Pancreas (tissue), 10 donors: Measurements from ENCODE around the gene COL4A3. TPM values are rescaled to one million over a fixed set of nuclear protein-coding genes. Genes with fewer than 3 reads are reported as not detected.

Experiments
- ATAC-seq, 4 donors: fragments of 200-7000 bp; cut with Tn5 transposase; one replicate each; pipeline versions ENCODE4 v1.8.0 to v1.9.1; 2020; ENCODE audit warnings: mild to moderate bottlenecking in 4 of 4, moderate library complexity in 4 of 4
- DNase-seq, 6 donors: peaks; one replicate each; pipeline ENCODE4 v3.0.0-alpha.2; 2020
- FAIRE-seq: peaks from 2 replicates; lab custom pipeline; 2012; peaks lifted over from hg19 to GRCh38; lab: Jason Lieb, UNC
- H3K27ac ChIP-seq, 4 donors: fragments of 200-600 bp; sonication (generic); 1 replicate in 3 of 4; 2 replicates in 1 of 4; pipeline versions ENCODE4 v1.5.0 to v1.8.0; 2020
- H3K27me3 ChIP-seq, 4 donors: fragments of 200-600 bp; one replicate each; pipeline ENCODE4 v1.8.0; 2021
- H3K36me3 ChIP-seq, 3 donors: fragments of 200-600 bp; sonication (generic) in 1 of 3; one replicate each; pipeline versions ENCODE4 v1.5.0 to v1.8.0; 2020 to 2021
- H3K4me1 ChIP-seq, 3 donors: fragments of 200-600 bp; one replicate each; pipeline ENCODE4 v1.8.0; 2021
- H3K4me3 ChIP-seq, 4 donors: fragments of 200-600 bp; sonication (generic) in 2 of 4; one replicate each; pipeline versions ENCODE4 v1.5.0 to v1.8.0; 2020 to 2021
- H3K9me3 ChIP-seq, 4 donors: fragments of 200-600 bp; one replicate each; pipeline ENCODE4 v1.8.0; 2021
- WGBS, 2 donors: extraction: QIAGEN DNeasy Blood & Tissue Kit; methylation state at CpG; one replicate each; pipeline ENCODE4 v1.1.7; 2013; 5-methylcytosine and 5-hydroxymethylcytosine counted together
- intact Hi-C, 3 donors: fragments of 100-400 bp; cut with DNase I; formaldehyde crosslinking; loops; one replicate each; pipeline versions ENCODE4 v1.11.1 to v1.14.2; 2022
- polyA plus RNA-seq, 2 donors: library from polyadenylated mRNA; stranded (reverse); fragments of 200-250 nt; gene quantifications; one replicate each; pipeline ENCODE4 v1.2.3, GENCODE V29; 2013
- total RNA-seq, 6 donors: library from RNA; stranded (reverse); fragmentation: NEBNext Ultra II Directional in 4 of 6; extraction: Animal tissue kit (Norgen Biotek cat#: 25700) in 4 of 6; gene quantifications; one replicate each; pipeline versions ENCODE4 v1.2.1 to v1.2.4, GENCODE V29; 2021 to 2023
- TF ChIP-seq, protein P1 (sequence below), 4 donors: fragments of 200-600 bp; sonication (generic) in 3 of 4; IDR thresholded peaks; one replicate each; pipeline versions ENCODE4 v1.5.0 to v1.8.0; 2021; ENCODE audit warnings: antibody characterized with exemption in 4 of 4
- donor health status: healthy with polysubstance abuse.
- donor health status: DM: no; HTN: no; CAD: no; lungs with moderate emphysema.
- donor health status: DM: no; HTN: no; CAD: no.
- donor health status: control.
- donor health status: control.
- donor health status: Bipolar disorder and iron deficiency.
- donor health status: DM: yes; HTN: yes; CAD: no.
- donor health status: DM: no; HTN: no; CAD: no.
- donor health status: DM: no; HTN: no; CAD: no.
- donor health status: DM: yes; HTN: yes; CAD: no.

COL4A3 gene
- total and polyA plus RNA-seq, 8 donors = 0.38 to 4.9 (median 3.2) TPM

DNA sequence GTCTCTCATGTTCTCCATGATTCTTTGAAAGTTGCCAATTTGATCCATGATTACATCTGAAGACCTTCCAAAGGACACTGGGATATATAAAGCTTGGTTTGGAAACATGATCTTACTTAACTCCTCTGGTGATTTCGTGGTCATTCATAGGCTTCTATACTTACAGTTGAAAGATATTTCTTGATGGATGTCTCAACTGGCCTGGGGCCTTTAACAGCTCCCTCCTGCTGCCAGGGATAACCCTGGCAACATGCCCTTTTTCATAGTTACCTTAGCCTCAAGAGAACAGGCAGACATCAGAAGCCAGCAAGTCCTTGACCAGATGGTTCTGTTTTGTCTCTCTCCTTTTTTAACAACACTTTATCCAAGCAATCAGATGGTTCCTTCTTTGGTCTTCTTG is 137.1 kb downstream of the COL4A3 start:
- no peak overlapping the region for H3K4me3 ChIP-seq
- intact Hi-C loops = no loop called here
- H3K27me3 ChIP-seq = no peaks in the 10 kb centered on the region
- no peak for ATAC-seq
- DNase-seq = no peak
- H3K9me3 ChIP-seq = no peaks in the 10 kb centered on the region
- H3K4me1 ChIP-seq = peaks cover 0 to 3% (median 0%) of the 10 kb centered on the region in 3 donors
- FAIRE-seq = no peak
- TF ChIP-seq, protein P1, sequence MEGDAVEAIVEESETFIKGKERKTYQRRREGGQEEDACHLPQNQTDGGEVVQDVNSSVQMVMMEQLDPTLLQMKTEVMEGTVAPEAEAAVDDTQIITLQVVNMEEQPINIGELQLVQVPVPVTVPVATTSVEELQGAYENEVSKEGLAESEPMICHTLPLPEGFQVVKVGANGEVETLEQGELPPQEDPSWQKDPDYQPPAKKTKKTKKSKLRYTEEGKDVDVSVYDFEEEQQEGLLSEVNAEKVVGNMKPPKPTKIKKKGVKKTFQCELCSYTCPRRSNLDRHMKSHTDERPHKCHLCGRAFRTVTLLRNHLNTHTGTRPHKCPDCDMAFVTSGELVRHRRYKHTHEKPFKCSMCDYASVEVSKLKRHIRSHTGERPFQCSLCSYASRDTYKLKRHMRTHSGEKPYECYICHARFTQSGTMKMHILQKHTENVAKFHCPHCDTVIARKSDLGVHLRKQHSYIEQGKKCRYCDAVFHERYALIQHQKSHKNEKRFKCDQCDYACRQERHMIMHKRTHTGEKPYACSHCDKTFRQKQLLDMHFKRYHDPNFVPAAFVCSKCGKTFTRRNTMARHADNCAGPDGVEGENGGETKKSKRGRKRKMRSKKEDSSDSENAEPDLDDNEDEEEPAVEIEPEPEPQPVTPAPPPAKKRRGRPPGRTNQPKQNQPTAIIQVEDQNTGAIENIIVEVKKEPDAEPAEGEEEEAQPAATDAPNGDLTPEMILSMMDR (IDR thresholded peaks at IDR 0.05) = no peak
- H3K27ac ChIP-seq = no peak overlapping the region
- H3K36me3 ChIP-seq = no peaks in the 10 kb centered on the region
- WGBS, 2 donors = 77 to 85% methylated on average over 1 of the region's 1 CpG

DNA sequence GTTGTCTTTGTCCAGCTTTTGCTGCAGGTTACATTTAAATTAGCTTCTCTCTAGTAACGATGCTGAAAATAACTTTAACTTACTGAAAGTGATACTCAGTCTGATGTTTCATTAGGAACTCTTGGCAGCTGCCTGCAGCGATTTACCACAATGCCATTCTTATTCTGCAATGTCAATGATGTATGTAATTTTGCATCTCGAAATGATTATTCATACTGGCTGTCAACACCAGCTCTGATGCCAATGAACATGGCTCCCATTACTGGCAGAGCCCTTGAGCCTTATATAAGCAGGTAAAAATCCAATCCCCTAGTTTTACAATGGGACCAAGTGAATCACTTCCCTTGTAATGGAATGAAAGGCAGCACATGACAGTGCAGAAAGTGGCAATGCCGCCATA is 144.4 kb downstream of the COL4A3 start:
- Histone ChIP-seq H3K27me3 (no peaks in the 10 kb centered on the region), H3K4me1 (no peaks in the 10 kb centered on the region), H3K9me3 (no peaks in the 10 kb centered on the region), H3K4me3 (no peak overlapping the region), H3K27ac (no peak overlapping the region), H3K36me3 (no peaks in the 10 kb centered on the region)
- FAIRE-seq (no peak), ATAC-seq (no peak), DNase-seq (no peak)
- WGBS, 2 donors = 91 to 93% methylated on average over 4 of the region's 4 CpGs
- TF ChIP-seq, protein P1 (IDR thresholded peaks at IDR 0.05) = no peak
- intact Hi-C loops = no loop called here

DNA sequence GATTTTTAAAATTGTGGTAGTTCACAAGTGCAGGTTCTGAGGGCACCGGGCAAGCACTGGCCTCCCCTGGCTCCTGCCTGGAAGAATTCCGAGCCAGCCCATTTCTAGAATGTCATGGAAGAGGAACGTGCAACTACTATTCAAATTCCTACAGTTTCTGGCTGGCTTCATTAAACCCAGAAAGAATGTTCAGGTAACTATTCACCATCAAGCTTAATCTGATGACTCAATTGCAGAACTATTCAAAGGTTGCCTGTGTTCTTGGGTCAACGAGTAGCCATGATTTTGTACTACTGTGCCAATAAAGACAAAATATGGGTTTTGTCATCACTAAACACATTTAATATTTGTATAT is 146.3 kb downstream of the COL4A3 start:
- DNase-seq = no peak
- intact Hi-C loops = no loop called here
- no peaks in the 10 kb centered on the region for H3K36me3 ChIP-seq
- no peaks in the 10 kb centered on the region for H3K27me3 ChIP-seq
- 66 to 70% methylated on average over 4 of the region's 4 CpGs for WGBS, 2 donors
- H3K9me3 ChIP-seq = no peaks in the 10 kb centered on the region
- H3K4me1 ChIP-seq = no peaks in the 10 kb centered on the region
- FAIRE-seq = no peak
- TF ChIP-seq, protein P1 (IDR thresholded peaks at IDR 0.05) = no peak
- ATAC-seq = peak in 2 of 4 donors; percentile 34 to 45
- H3K4me3 ChIP-seq = no peak overlapping the region
- H3K27ac ChIP-seq = no peak overlapping the region

DNA sequence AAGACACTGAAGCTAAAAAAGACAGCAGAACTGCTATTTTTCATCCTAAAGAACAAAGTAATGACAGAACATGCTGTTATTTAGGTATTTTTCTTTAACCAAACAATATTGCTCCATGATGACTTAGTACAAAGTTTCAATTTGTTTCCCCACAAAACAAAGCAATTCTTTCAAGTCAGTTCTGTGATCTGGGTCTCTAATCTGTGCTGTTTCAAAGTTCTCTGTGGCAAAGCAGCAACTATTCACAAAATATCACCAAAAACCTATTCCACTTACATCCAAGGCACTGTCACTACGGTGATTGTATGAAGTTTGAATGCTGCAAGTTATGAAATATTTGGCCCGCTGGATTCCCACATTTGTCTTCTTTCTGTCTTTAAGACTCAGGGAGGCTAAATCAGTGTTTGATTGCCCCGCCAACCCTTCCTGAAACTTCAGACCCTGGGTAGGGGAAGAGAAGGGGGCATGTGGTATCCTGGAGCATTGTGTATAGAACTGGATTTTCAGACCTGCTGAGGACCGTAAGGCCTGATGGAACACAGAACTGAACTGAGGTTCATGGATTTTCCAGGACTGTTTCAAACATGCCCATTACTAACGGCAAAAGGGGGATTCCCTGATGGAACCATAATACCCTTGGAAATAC is 147.6 kb downstream of the COL4A3 start:
- intact Hi-C loops = no loop called here
- H3K36me3 ChIP-seq = no peaks in the 10 kb centered on the region
- H3K27me3 ChIP-seq = no peaks in the 10 kb centered on the region
- no peak for FAIRE-seq
- no peak overlapping the region for H3K4me3 ChIP-seq
- no peak for ATAC-seq
- H3K9me3 ChIP-seq = no peaks in the 10 kb centered on the region
- 95 to 99% methylated on average over 5 of the region's 5 CpGs for WGBS, 2 donors
- no peaks in the 10 kb centered on the region for H3K4me1 ChIP-seq
- DNase-seq = no peak
- H3K27ac ChIP-seq = no peak overlapping the region
- TF ChIP-seq, protein P1 (IDR thresholded peaks at IDR 0.05) = no peak

DNA sequence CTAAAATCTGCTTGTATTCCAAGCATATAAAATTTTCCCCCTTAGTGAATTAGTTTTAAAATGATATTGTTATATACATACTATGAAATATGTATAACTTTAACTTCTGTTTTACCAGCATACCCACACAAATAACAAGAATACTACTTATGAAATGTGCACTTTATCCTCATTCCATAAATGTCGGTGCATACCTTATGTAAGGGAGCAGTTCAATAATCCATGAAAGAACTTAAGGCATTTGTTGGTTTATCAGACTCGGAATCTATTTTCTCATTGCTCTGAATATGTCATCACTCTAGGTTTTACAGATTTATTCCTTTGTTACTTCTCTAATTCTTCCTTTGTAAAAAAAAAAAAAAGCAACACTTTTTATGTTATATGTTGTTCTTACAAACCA is 148.2 kb downstream of the COL4A3 start:
- intact Hi-C loops = no loop called here
- H3K9me3 ChIP-seq = no peaks in the 10 kb centered on the region
- H3K4me3 ChIP-seq = no peak overlapping the region
- ATAC-seq (no peak), DNase-seq (no peak), FAIRE-seq (no peak)
- 45 to 60% methylated on average over 2 of the region's 2 CpGs for WGBS, 2 donors
- no peak overlapping the region for H3K27ac ChIP-seq
- TF ChIP-seq, protein P1 (IDR thresholded peaks at IDR 0.05) = no peak
- no peaks in the 10 kb centered on the region for H3K36me3 ChIP-seq
- no peaks in the 10 kb centered on the region for H3K27me3 ChIP-seq
- no peaks in the 10 kb centered on the region for H3K4me1 ChIP-seq
